Peyer's patch (tissue), 4 donors: ENCODE measurements around the gene PCBP3.

ENCODE experiments used
- CTCF ChIP-seq, 6 experiments: fragments of 450-650 bp in 4 of 6; fragments of 200-600 bp in 2 of 6; sonication (generic) in 1 of 6; IDR thresholded peaks; one replicate each; pipeline ENCODE4 v1.5.1; 2017 to 2019; ENCODE audit warnings: antibody characterized with exemption in 6 of 6, mild to moderate bottlenecking in 3 of 6, moderate library complexity in 1 of 6
- POLR2A ChIP-seq, 2 donors: fragments of 450-650 bp; IDR thresholded peaks; one replicate each; pipeline ENCODE4 v1.5.1; 2017; ENCODE audit warnings: antibody characterized with exemption in 2 of 2, mild to moderate bottlenecking in 2 of 2, moderate library complexity in 2 of 2

- TF ChIP-seq CTCF (IDR thresholded peaks at IDR 0.05) = no peak
- TF ChIP-seq POLR2A (IDR thresholded peaks at IDR 0.05) = no peak
Observed at GRCh38 chr21:45872902-45873301, 229.4 kb downstream of the PCBP3 start.
